HEK293 (cell line): ENCODE data around the gene LRRC8D.

ENCODE experiments used
- CTCF ChIA-PET: fragments of 350-600 bp; formaldehyde crosslinking; extraction: SDS; loops from one replicate; lab custom pipeline; 2021; ENCODE audit warnings: antibody characterized with exemption; lab: Yijun Ruan, JAX
- POLR2A ChIA-PET: fragments of 300-600 bp; formaldehyde crosslinking; extraction: SDS; loops from one replicate; lab custom pipeline; 2020; ENCODE audit warnings: antibody characterized with exemption, inconsistent platforms; lab: Yijun Ruan, JAX
- H3K27ac ChIP-seq: fragments of 200-500 bp; sonication (Bioruptor generic); 2 replicates; pipeline ENCODE4 v1.5.1; 2014; ENCODE audit warnings: low read depth, low read length, control low read depth, inconsistent platforms; ENCODE audit errors: extremely low read depth
- H3K36me3 ChIP-seq, 2 experiments: fragments of 200-500 bp in 1 of 2; sonication (Bioruptor generic) in 1 of 2; 1 replicate in 1 of 2; 2 replicates in 1 of 2; pipeline ENCODE4 v1.5.1; 2014 to 2017; ENCODE audit warnings: inconsistent platforms in 2 of 2, low read length in 2 of 2; ENCODE audit not compliant: control insufficient read depth in 2 of 2, insufficient read depth in 1 of 2
- H3K4me1 ChIP-seq: fragments of 200-500 bp; sonication (Bioruptor generic); 2 replicates; pipeline ENCODE4 v1.5.1; 2014; ENCODE audit warnings: mild to moderate bottlenecking, low read length, inconsistent platforms; ENCODE audit not compliant: control insufficient read depth, insufficient read depth
- H3K4me3 ChIP-seq: 2 replicates; pipeline ENCODE4 v1.5.1; 2011; ENCODE audit warnings: low read depth, mild to moderate bottlenecking, control low read depth, low read length, moderate library complexity
- H3K9me3 ChIP-seq: fragments of 200-500 bp; sonication (Bioruptor generic); 2 replicates; pipeline ENCODE4 v1.5.1; 2014; ENCODE audit warnings: low read depth, low read length, inconsistent platforms; ENCODE audit not compliant: control insufficient read depth, insufficient read depth
- HOXC10 ChIP-seq: sonication (generic); formaldehyde crosslinking; IDR thresholded peaks from 2 replicates; pipeline ENCODE4 v1.8.1; 2023; ENCODE audit warnings: mild to moderate bottlenecking, missing genetic modification reagents
- PATZ1 ChIP-seq: fragments of 450-650 bp; formaldehyde crosslinking; IDR thresholded peaks from 2 replicates; pipeline ENCODE4 v1.5.1; 2016; ENCODE audit warnings: missing biosample characterization, missing genetic modification characterization
- PBX3 ChIP-seq: sonication (generic); formaldehyde crosslinking; IDR thresholded peaks from 2 replicates; pipeline ENCODE4 v1.8.1; 2022; ENCODE audit warnings: mild to moderate bottlenecking, moderate library complexity, missing genetic modification reagents
- PRDM10 ChIP-seq: fragments of 450-650 bp; formaldehyde crosslinking; IDR thresholded peaks from 2 replicates; pipeline ENCODE4 v1.5.1; 2016; ENCODE audit warnings: missing biosample characterization, missing genetic modification characterization
- SP7 ChIP-seq: fragments of 450-650 bp; formaldehyde crosslinking; IDR thresholded peaks from 2 replicates; pipeline ENCODE4 v1.5.1; 2016; ENCODE audit warnings: missing biosample characterization, missing genetic modification characterization
- ZBTB1 ChIP-seq: fragments of 450-650 bp; formaldehyde crosslinking; IDR thresholded peaks from 2 replicates; pipeline ENCODE4 v1.5.1; 2016; ENCODE audit warnings: missing biosample characterization, missing genetic modification characterization
- ZBTB21 ChIP-seq: fragments of 450-650 bp; formaldehyde crosslinking; IDR thresholded peaks from 2 replicates; pipeline ENCODE4 v1.5.1; 2017; ENCODE audit warnings: missing biosample characterization, missing genetic modification characterization
- ZFP69B ChIP-seq: fragments of 450-650 bp; formaldehyde crosslinking; IDR thresholded peaks from 2 replicates; pipeline ENCODE4 v1.5.1; 2016; ENCODE audit warnings: missing biosample characterization, missing genetic modification characterization
- ZNF121 ChIP-seq: fragments of 450-650 bp; formaldehyde crosslinking; IDR thresholded peaks from 2 replicates; pipeline ENCODE4 v1.5.1; 2016; ENCODE audit warnings: missing biosample characterization, missing genetic modification characterization
- ZNF311 ChIP-seq: fragments of 450-650 bp; formaldehyde crosslinking; IDR thresholded peaks from 2 replicates; pipeline ENCODE4 v1.5.1; 2017; ENCODE audit warnings: missing biosample characterization, missing genetic modification characterization, borderline replicate concordance
- ZNF366 ChIP-seq: fragments of 450-650 bp; formaldehyde crosslinking; conservative IDR thresholded peaks from 2 replicates; pipeline ENCODE4 v1.5.1; 2016; ENCODE audit warnings: missing biosample characterization, missing genetic modification characterization
- ZNF629 ChIP-seq: fragments of 450-650 bp; formaldehyde crosslinking; IDR thresholded peaks from 2 replicates; pipeline ENCODE4 v1.5.1; 2017; ENCODE audit warnings: missing biosample characterization, missing genetic modification characterization
- ZNF645 ChIP-seq: fragments of 450-650 bp; formaldehyde crosslinking; IDR thresholded peaks from 2 replicates; pipeline ENCODE4; 2016; ENCODE audit warnings: missing biosample characterization, missing genetic modification characterization
- ZNF658 ChIP-seq: fragments of 450-650 bp; formaldehyde crosslinking; IDR thresholded peaks from 2 replicates; pipeline ENCODE4; 2016; ENCODE audit warnings: missing biosample characterization, missing genetic modification characterization
- ZNF707 ChIP-seq: fragments of 450-650 bp; formaldehyde crosslinking; IDR thresholded peaks from 2 replicates; pipeline ENCODE4 v1.5.1; 2016; ENCODE audit warnings: missing biosample characterization, missing genetic modification characterization
- ZNF747 ChIP-seq: fragments of 450-650 bp; formaldehyde crosslinking; IDR thresholded peaks from 2 replicates; pipeline ENCODE4 v1.5.1; 2016; ENCODE audit warnings: missing biosample characterization, missing genetic modification characterization
- ZNF76 ChIP-seq: fragments of 450-650 bp; formaldehyde crosslinking; IDR thresholded peaks from 2 replicates; pipeline ENCODE4; 2016; ENCODE audit warnings: low read depth, missing biosample characterization, missing genetic modification characterization, borderline replicate concordance
- ZNF837 ChIP-seq: fragments of 450-650 bp; formaldehyde crosslinking; IDR thresholded peaks from 2 replicates; pipeline ENCODE4 v1.5.1; 2016; ENCODE audit warnings: missing biosample characterization, missing genetic modification characterization
- ZSCAN16 ChIP-seq: fragments of 450-650 bp; formaldehyde crosslinking; IDR thresholded peaks from 2 replicates; pipeline ENCODE4 v1.5.1; 2016; ENCODE audit warnings: missing biosample characterization, missing genetic modification characterization
- TF ChIP-seq, protein P1 (sequence below): fragments of 450-650 bp; formaldehyde crosslinking; IDR thresholded peaks from 2 replicates; pipeline ENCODE4 v1.5.1; 2016; ENCODE audit warnings: missing biosample characterization, missing genetic modification characterization
- TF ChIP-seq, protein P2 (sequence below): fragments of 450-650 bp; formaldehyde crosslinking; IDR thresholded peaks from 2 replicates; pipeline ENCODE4 v1.5.1; 2016; ENCODE audit warnings: missing biosample characterization, missing genetic modification characterization, borderline replicate concordance
- TF ChIP-seq, protein P3 (sequence below): fragments of 450-650 bp; formaldehyde crosslinking; IDR thresholded peaks from 2 replicates; pipeline ENCODE4 v1.5.1; 2016; ENCODE audit warnings: missing biosample characterization, missing genetic modification characterization

The LRRC8D gene

GRCh38 chr1:89872567-89872966 lies 51.7 kb downstream of the LRRC8D start:
- TF ChIP-seq ZNF629 (tag by site-specific recombination) (no peak), PATZ1 (no peak), ZBTB21 (tag by site-specific recombination) (no peak), ZNF311 (tag by site-specific recombination) (no peak), ZNF121 (tag by site-specific recombination) (no peak), ZNF747 (tag by site-specific recombination) (no peak), ZNF645 (tag by site-specific recombination) (no peak), ZNF658 (tag by site-specific recombination) (no peak), ZNF837 (tag by site-specific recombination) (no peak), ZNF366 (tag by site-specific recombination) (no peak), ZFP69B (tag by site-specific recombination) (no peak)
- TF ChIP-seq, protein P1, sequence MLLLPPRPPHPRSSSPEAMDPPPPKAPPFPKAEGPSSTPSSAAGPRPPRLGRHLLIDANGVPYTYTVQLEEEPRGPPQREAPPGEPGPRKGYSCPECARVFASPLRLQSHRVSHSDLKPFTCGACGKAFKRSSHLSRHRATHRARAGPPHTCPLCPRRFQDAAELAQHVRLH (tag by site-specific recombination) = no peak
- TF ChIP-seq, protein P2, sequence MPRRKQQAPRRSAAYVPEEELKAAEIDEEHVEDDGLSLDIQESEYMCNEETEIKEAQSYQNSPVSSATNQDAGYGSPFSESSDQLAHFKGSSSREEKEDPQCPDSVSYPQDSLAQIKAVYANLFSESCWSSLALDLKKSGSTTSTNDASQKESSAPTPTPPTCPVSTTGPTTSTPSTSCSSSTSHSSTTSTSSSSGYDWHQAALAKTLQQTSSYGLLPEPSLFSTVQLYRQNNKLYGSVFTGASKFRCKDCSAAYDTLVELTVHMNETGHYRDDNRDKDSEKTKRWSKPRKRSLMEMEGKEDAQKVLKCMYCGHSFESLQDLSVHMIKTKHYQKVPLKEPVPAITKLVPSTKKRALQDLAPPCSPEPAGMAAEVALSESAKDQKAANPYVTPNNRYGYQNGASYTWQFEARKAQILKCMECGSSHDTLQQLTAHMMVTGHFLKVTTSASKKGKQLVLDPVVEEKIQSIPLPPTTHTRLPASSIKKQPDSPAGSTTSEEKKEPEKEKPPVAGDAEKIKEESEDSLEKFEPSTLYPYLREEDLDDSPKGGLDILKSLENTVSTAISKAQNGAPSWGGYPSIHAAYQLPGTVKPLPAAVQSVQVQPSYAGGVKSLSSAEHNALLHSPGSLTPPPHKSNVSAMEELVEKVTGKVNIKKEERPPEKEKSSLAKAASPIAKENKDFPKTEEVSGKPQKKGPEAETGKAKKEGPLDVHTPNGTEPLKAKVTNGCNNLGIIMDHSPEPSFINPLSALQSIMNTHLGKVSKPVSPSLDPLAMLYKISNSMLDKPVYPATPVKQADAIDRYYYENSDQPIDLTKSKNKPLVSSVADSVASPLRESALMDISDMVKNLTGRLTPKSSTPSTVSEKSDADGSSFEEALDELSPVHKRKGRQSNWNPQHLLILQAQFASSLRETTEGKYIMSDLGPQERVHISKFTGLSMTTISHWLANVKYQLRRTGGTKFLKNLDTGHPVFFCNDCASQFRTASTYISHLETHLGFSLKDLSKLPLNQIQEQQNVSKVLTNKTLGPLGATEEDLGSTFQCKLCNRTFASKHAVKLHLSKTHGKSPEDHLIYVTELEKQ (tag by site-specific recombination) = no peak
- TF ChIP-seq, protein P3, sequence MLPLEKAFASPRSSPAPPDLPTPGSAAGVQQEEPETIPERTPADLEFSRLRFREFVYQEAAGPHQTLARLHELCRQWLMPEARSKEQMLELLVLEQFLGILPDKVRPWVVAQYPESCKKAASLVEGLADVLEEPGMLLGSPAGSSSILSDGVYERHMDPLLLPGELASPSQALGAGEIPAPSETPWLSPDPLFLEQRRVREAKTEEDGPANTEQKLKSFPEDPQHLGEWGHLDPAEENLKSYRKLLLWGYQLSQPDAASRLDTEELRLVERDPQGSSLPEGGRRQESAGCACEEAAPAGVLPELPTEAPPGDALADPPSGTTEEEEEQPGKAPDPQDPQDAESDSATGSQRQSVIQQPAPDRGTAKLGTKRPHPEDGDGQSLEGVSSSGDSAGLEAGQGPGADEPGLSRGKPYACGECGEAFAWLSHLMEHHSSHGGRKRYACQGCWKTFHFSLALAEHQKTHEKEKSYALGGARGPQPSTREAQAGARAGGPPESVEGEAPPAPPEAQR (tag by site-specific recombination) = no peak
- Histone ChIP-seq H3K36me3 (peaks cover 0 to 10% of the 10 kb centered on the region in 2 experiments; a peak in 2 of 3 replicates), H3K4me1 (no peaks in the 10 kb centered on the region), H3K27ac (no peak overlapping the region), H3K9me3 (no peaks in the 10 kb centered on the region), H3K4me3 (no peak overlapping the region)
- CTCF ChIA-PET = interaction anchor here (1.5 kb wide), 1 partner anchor 9 kb away, joined by 5 read pairs; no protein-coding TSS in a partner anchor
- POLR2A ChIA-PET = no interaction called here

- CTCF ChIA-PET = interaction anchor here (1.5 kb wide), 1 partner anchor 8 kb away, joined by 5 read pairs; no protein-coding TSS in a partner anchor
- Histone ChIP-seq H3K4me1 (no peaks in the 10 kb centered on the region), H3K9me3 (no peaks in the 10 kb centered on the region), H3K27ac (no peak overlapping the region), H3K36me3 (peaks cover 0 to 10% of the 10 kb centered on the region in 2 experiments; a peak in 2 of 3 replicates), H3K4me3 (no peak overlapping the region)
- POLR2A ChIA-PET = interaction anchor here (0.5 kb wide), 1 partner anchor 77 kb away, joined by 4 read pairs; no protein-coding TSS in a partner anchor
- TF ChIP-seq PRDM10 (no peak), HOXC10 (CRISPR knock-in tag) (no peak), PBX3 (no peak), ZNF707 (no peak), ZSCAN16 (tag by site-specific recombination) (no peak), ZNF76 (tag by site-specific recombination) (no peak), ZBTB1 (tag by site-specific recombination) (no peak), SP7 (tag by site-specific recombination) (no peak)
Measured at GRCh38 chr1:89873288-89873687, 52.5 kb downstream of the LRRC8D start.
